ENCODE data around the gene INSM2. TPM values are rescaled to one million over a fixed set of nuclear protein-coding genes. Genes with fewer than 3 reads are reported as not detected.
A peak's percentile ranks its signal among the peaks of the same experiment; 100 is the strongest.

Gene INSM2
- polyA plus RNA-seq, 1 donor: 0.03 TPM

GRCh38 chr14:35549551-35549950 is 15.6 kb downstream of the INSM2 start:
- Histone ChIP-seq H3K4me1 (ENCODE audit: control insufficient read depth, insufficient read depth, low read length) (no peaks in the 10 kb centered on the region), H3K9me3 (ENCODE audit: control insufficient read depth, low read depth, low read length) (no peaks in the 10 kb centered on the region), H3K4me3 (ENCODE audit: low read length) (no peak overlapping the region), H3K27ac (ENCODE audit: low read length) (no peak overlapping the region), H3K27me3 (ENCODE audit: control insufficient read depth, insufficient read depth, low read length) (no peaks in the 10 kb centered on the region), H3K36me3 (ENCODE audit: control insufficient read depth, insufficient read depth, low read length) (no peaks in the 10 kb centered on the region)
- no peak for DNase-seq
- WGBS (ENCODE audit: insufficient coverage, low lambda C conversion rate): 92% methylated on average over 2 of the region's 4 CpGs

- whole genome bisulfite sequencing (ENCODE audit: insufficient coverage, low lambda C conversion rate): no CpG with 5 or more reads among the region's 1 CpG
- Histone ChIP-seq H3K36me3 (ENCODE audit: control insufficient read depth, insufficient read depth, low read length) (no peaks in the 10 kb centered on the region), H3K27me3 (ENCODE audit: control insufficient read depth, insufficient read depth, low read length) (no peaks in the 10 kb centered on the region), H3K4me1 (ENCODE audit: control insufficient read depth, insufficient read depth, low read length) (no peaks in the 10 kb centered on the region), H3K4me3 (ENCODE audit: low read length) (no peak overlapping the region), H3K27ac (ENCODE audit: low read length) (no peak overlapping the region), H3K9me3 (ENCODE audit: control insufficient read depth, low read depth, low read length) (no peaks in the 10 kb centered on the region)
- DNase-seq: no peak
Observed at GRCh38 chr14:35551081-35551480, 17.1 kb downstream of the INSM2 start.

DNA sequence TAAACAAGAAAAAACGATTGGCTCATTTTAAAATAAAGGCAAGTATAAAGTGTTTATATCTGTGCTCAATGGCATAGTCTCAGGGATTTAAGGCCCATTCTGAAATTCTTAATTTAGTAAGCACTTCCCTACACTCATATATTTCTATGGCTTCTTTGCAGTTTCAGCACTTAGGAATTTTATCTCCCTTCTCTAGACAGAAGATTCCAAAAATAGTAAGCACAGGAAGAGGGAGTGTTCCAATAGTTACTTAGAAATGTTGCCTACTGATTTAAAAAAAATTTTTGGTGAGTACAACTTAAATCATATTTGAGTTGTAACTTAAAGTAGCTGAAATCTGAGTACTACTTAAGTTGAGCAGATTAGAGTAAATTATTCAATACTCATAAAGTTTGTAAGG is 19.8 kb downstream of the INSM2 start:
- no peak overlapping the region for H3K27ac ChIP-seq (ENCODE audit: low read length)
- DNase-seq: no peak
- H3K9me3 ChIP-seq (ENCODE audit: control insufficient read depth, low read depth, low read length): no peaks in the 10 kb centered on the region
- H3K27me3 ChIP-seq (ENCODE audit: control insufficient read depth, insufficient read depth, low read length): no peaks in the 10 kb centered on the region
- H3K4me3 ChIP-seq (ENCODE audit: low read length): no peak overlapping the region
- no peaks in the 10 kb centered on the region for H3K4me1 ChIP-seq (ENCODE audit: control insufficient read depth, insufficient read depth, low read length)
- no peaks in the 10 kb centered on the region for H3K36me3 ChIP-seq (ENCODE audit: control insufficient read depth, insufficient read depth, low read length)
- 100% methylated on average over 1 of the region's 1 CpG for WGBS (ENCODE audit: insufficient coverage, low lambda C conversion rate)

DNA sequence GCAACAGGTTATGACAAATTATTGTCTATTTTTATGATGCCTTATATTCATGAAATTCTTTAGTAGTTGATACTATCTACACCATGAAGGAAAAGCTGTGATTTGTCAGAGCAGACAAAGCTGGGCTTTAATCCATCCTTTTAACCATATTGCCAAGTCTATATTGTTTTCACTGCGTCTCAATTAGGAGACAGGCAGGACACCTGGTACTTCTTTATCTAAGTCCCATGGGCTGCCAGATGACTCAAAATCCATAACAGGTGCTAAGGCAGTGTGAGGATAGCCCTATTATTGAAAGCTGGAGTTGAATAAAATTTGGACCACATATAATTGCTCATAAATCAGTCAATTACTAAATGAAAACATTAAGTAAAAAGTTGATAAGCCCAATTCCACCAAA is 22.6 kb downstream of the INSM2 start:
- no peak overlapping the region for H3K4me3 ChIP-seq (ENCODE audit: low read length)
- no peaks in the 10 kb centered on the region for H3K36me3 ChIP-seq (ENCODE audit: control insufficient read depth, insufficient read depth, low read length)
- no peaks in the 10 kb centered on the region for H3K4me1 ChIP-seq (ENCODE audit: control insufficient read depth, insufficient read depth, low read length)
- no peaks in the 10 kb centered on the region for H3K9me3 ChIP-seq (ENCODE audit: control insufficient read depth, low read depth, low read length)
- no peak for DNase-seq
- H3K27ac ChIP-seq (ENCODE audit: low read length): no peak overlapping the region
- WGBS (ENCODE audit: insufficient coverage, low lambda C conversion rate): no CpG with 5 or more reads among the region's 1 CpG
- H3K27me3 ChIP-seq (ENCODE audit: control insufficient read depth, insufficient read depth, low read length): no peaks in the 10 kb centered on the region

GRCh38 chr14:35557221-35557747 is 23.3 kb downstream of the INSM2 start:
- Histone ChIP-seq H3K27ac (ENCODE audit: low read length) (no peak overlapping the region), H3K9me3 (ENCODE audit: control insufficient read depth, low read depth, low read length) (no peaks in the 10 kb centered on the region), H3K27me3 (ENCODE audit: control insufficient read depth, insufficient read depth, low read length) (no peaks in the 10 kb centered on the region), H3K4me3 (ENCODE audit: low read length) (no peak overlapping the region), H3K36me3 (ENCODE audit: control insufficient read depth, insufficient read depth, low read length) (no peaks in the 10 kb centered on the region), H3K4me1 (ENCODE audit: control insufficient read depth, insufficient read depth, low read length) (no peaks in the 10 kb centered on the region)
- DNase-seq: no peak

GRCh38 chr14:35558680-35559079 is 24.7 kb downstream of the INSM2 start:
- Histone ChIP-seq H3K36me3 (ENCODE audit: control insufficient read depth, insufficient read depth, low read length) (no peaks in the 10 kb centered on the region), H3K27ac (ENCODE audit: low read length) (no peak overlapping the region), H3K27me3 (ENCODE audit: control insufficient read depth, insufficient read depth, low read length) (no peaks in the 10 kb centered on the region), H3K4me3 (ENCODE audit: low read length) (no peak overlapping the region), H3K4me1 (ENCODE audit: control insufficient read depth, insufficient read depth, low read length) (no peaks in the 10 kb centered on the region), H3K9me3 (ENCODE audit: control insufficient read depth, low read depth, low read length) (no peaks in the 10 kb centered on the region)
- no peak for DNase-seq
- WGBS (ENCODE audit: insufficient coverage, low lambda C conversion rate): no CpG with 5 or more reads among the region's 2 CpGs

DNA sequence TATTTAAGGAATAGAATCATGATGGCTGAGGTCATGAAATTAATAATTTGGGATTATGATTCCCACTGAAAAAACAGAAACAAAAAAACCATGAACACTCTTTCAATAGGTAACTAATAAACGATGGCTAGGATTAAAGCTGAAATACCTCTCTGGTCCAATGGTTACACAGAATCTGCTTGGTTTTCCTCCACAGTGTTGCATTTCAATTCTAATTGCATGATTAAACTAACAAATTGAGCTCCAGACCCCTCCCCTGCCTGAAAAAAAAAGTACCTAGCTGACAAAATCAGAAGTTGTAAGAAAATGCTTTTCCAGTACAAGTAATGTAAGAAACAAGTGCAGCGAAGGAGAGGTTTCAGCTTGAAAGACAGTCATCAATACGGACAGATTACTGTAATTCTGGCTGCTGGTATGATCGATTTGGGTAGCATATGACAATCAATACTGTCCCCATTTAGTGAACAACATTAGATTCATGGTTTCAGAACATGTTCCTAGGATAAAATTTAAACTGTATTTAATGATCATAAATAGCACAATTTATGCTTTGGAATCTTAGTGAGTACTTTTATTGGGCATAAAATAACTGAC is 32.0 kb downstream of the INSM2 start:
- 100% methylated on average over 2 of the region's 4 CpGs for WGBS (ENCODE audit: insufficient coverage, low lambda C conversion rate)
- H3K36me3 ChIP-seq (ENCODE audit: control insufficient read depth, insufficient read depth, low read length): no peaks in the 10 kb centered on the region
- no peak overlapping the region for H3K4me3 ChIP-seq (ENCODE audit: low read length)
- no peaks in the 10 kb centered on the region for H3K9me3 ChIP-seq (ENCODE audit: control insufficient read depth, low read depth, low read length)
- H3K4me1 ChIP-seq (ENCODE audit: control insufficient read depth, insufficient read depth, low read length): no peaks in the 10 kb centered on the region
- no peaks in the 10 kb centered on the region for H3K27me3 ChIP-seq (ENCODE audit: control insufficient read depth, insufficient read depth, low read length)
- H3K27ac ChIP-seq (ENCODE audit: low read length): no peak overlapping the region
- DNase-seq: no peak

DNA sequence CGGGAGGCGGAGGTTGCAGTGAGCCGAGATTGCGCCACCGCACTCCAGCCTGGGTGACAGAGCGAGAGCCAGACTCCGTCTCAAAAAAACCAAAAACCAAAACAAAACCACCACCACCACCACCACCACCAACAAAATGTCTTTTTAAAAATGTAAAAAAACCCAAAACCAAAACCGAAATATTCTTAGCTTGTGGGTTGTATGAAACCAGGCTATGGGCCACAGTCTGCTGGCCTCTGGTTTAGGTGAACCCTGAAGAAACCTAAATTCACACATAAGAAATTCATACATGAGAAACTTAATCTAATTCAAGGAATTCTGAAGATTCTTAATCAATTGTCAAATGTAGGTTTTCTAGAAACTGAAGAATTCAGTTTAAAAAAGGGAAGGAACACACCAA is 37.6 kb downstream of the INSM2 start:
- Histone ChIP-seq H3K27ac (ENCODE audit: low read length) (no peak overlapping the region), H3K9me3 (ENCODE audit: control insufficient read depth, low read depth, low read length) (no peaks in the 10 kb centered on the region), H3K4me1 (ENCODE audit: control insufficient read depth, insufficient read depth, low read length) (no peaks in the 10 kb centered on the region), H3K4me3 (ENCODE audit: low read length) (no peak overlapping the region), H3K36me3 (ENCODE audit: control insufficient read depth, insufficient read depth, low read length) (peaks cover 2% of the 10 kb centered on the region), H3K27me3 (ENCODE audit: control insufficient read depth, insufficient read depth, low read length) (no peaks in the 10 kb centered on the region)
- no CpG with 5 or more reads among the region's 8 CpGs for WGBS (ENCODE audit: insufficient coverage, low lambda C conversion rate)
- DNase-seq: no peak

DNA sequence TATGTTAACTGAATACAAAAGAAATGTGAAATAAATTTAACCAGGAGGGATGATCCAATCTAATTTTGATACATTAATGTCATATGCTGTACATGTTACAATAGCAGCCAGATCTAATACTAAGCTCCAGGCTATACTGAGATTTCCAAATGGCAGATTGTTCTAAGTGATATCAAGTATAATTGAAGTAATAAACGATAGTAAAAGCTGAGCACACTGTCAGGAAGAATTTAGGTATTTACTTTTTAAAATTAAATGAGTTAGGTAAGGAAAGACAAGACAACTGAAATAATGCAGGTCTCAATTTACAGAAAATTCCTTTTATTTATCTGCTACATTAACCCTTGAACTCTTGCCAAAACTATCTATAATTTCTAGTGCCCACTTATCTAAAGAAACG is 39.9 kb downstream of the INSM2 start:
- Histone ChIP-seq H3K9me3 (ENCODE audit: control insufficient read depth, low read depth, low read length) (no peaks in the 10 kb centered on the region), H3K4me1 (ENCODE audit: control insufficient read depth, insufficient read depth, low read length) (no peaks in the 10 kb centered on the region), H3K27ac (ENCODE audit: low read length) (no peak overlapping the region), H3K4me3 (ENCODE audit: low read length) (no peak overlapping the region), H3K36me3 (ENCODE audit: control insufficient read depth, insufficient read depth, low read length) (peaks cover 2% of the 10 kb centered on the region), H3K27me3 (ENCODE audit: control insufficient read depth, insufficient read depth, low read length) (no peaks in the 10 kb centered on the region)
- no peak for DNase-seq
- WGBS (ENCODE audit: insufficient coverage, low lambda C conversion rate): 40% methylated on average over 1 of the region's 2 CpGs

DNA sequence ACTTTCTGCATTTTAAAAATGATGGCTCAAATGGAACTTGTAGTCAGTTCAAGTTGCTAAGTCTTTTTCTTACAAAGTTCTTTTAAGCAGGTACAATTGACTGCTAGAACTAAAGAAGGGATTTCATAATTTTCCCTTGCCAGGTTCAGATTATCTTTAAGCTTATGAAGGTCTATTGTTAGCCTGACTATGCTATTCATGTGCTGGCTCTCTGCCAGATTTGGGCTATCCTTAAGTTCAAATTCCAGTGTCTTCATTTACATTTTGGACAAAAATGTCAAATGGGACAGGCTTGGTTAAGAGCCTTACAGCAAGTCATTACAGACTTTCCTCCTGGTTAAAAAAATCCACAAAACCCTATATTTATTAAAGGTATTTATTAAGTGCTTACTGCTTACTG is 42.3 kb downstream of the INSM2 start:
- Histone ChIP-seq H3K4me3 (ENCODE audit: low read length) (no peak overlapping the region), H3K36me3 (ENCODE audit: control insufficient read depth, insufficient read depth, low read length) (peaks cover 4% of the 10 kb centered on the region), H3K27me3 (ENCODE audit: control insufficient read depth, insufficient read depth, low read length) (no peaks in the 10 kb centered on the region), H3K27ac (ENCODE audit: low read length) (no peak overlapping the region), H3K9me3 (ENCODE audit: control insufficient read depth, low read depth, low read length) (no peaks in the 10 kb centered on the region), H3K4me1 (ENCODE audit: control insufficient read depth, insufficient read depth, low read length) (no peaks in the 10 kb centered on the region)
- peak in 1 of 2 donors; percentile 5 for DNase-seq

GRCh38 chr14:35576856-35577255 is 42.9 kb downstream of the INSM2 start:
- WGBS (ENCODE audit: insufficient coverage, low lambda C conversion rate): no CpG with 5 or more reads among the region's 1 CpG
- Histone ChIP-seq H3K9me3 (ENCODE audit: control insufficient read depth, low read depth, low read length) (no peaks in the 10 kb centered on the region), H3K27me3 (ENCODE audit: control insufficient read depth, insufficient read depth, low read length) (no peaks in the 10 kb centered on the region), H3K27ac (ENCODE audit: low read length) (no peak overlapping the region), H3K36me3 (ENCODE audit: control insufficient read depth, insufficient read depth, low read length) (peaks cover 4% of the 10 kb centered on the region), H3K4me1 (ENCODE audit: control insufficient read depth, insufficient read depth, low read length) (no peaks in the 10 kb centered on the region), H3K4me3 (ENCODE audit: low read length) (no peak overlapping the region)
- DNase-seq: no peak

Measured in large intestine (tissue), 3 donors.